Osteocyte (in vitro differentiated cells): ENCODE results near the gene CCNT1. TPM values are rescaled to one million over a fixed set of nuclear protein-coding genes. Genes with fewer than 3 reads are reported as not detected.

ENCODE experiments used
- DNase-seq: peaks from one replicate; pipeline ENCODE4 v3.0.0; 2021; ENCODE audit warnings: mixed read lengths; ENCODE audit not compliant: unreplicated experiment; ENCODE audit errors: extremely low spot score
- H3K27ac Mint-ChIP-seq: one replicate; pipeline ENCODE4 v1.8.0; 2021; ENCODE audit warnings: mild to moderate bottlenecking, mixed read lengths; ENCODE audit not compliant: unreplicated experiment
- H3K27me3 Mint-ChIP-seq: one replicate; pipeline ENCODE4 v1.8.0; 2021; ENCODE audit warnings: mixed read lengths; ENCODE audit not compliant: unreplicated experiment
- H3K36me3 Mint-ChIP-seq: one replicate; pipeline ENCODE4 v1.8.0; 2021; ENCODE audit warnings: mixed read lengths; ENCODE audit not compliant: unreplicated experiment
- H3K4me1 Mint-ChIP-seq: one replicate; pipeline ENCODE4 v1.8.0; 2021; ENCODE audit warnings: mixed read lengths; ENCODE audit not compliant: unreplicated experiment
- H3K4me3 Mint-ChIP-seq: one replicate; pipeline ENCODE4 v1.8.0; 2021; ENCODE audit warnings: mild to moderate bottlenecking, moderate library complexity, mixed read lengths; ENCODE audit not compliant: unreplicated experiment
- H3K9me3 Mint-ChIP-seq: one replicate; pipeline ENCODE4 v1.8.0; 2021; ENCODE audit warnings: mixed read lengths; ENCODE audit not compliant: unreplicated experiment
- CTCF ChIP-seq: fragments of 200-600 bp; sonication (generic); IDR thresholded peaks from 2 replicates; pipeline ENCODE4 v1.5.0; 2021; ENCODE audit warnings: antibody characterized with exemption, mild to moderate bottlenecking, moderate library complexity
- microRNA-seq: library from miRNA; unstranded; fragments of <30 nt; microRNA quantifications from one replicate; pipeline ENCODE4 v1.1.0, GENCODE V29; 2020; ENCODE audit not compliant: unreplicated experiment
- total RNA-seq: library from RNA; stranded (reverse); gene quantifications from 2 replicates; pipeline ENCODE4 v1.2.1, GENCODE V29; 2021

CCNT1 gene
- total RNA-seq, 1 donor from 2014 or later = 33.8 TPM

- TF ChIP-seq CTCF = no peak
- Mint-ChIP-seq H3K27ac (no peak overlapping the region), H3K36me3 (peaks cover 14% of the 10 kb centered on the region)
These were observed 76.1 kb downstream of the CCNT1 start for GRCh38 chr12:48640428-48640827.

More at GRCh38 chr12:48640428-48640827, 76.1 kb downstream of the CCNT1 start:
- no peaks in the 10 kb centered on the region for H3K27me3 Mint-ChIP-seq
- no peak for DNase-seq
- no peaks in the 10 kb centered on the region for H3K9me3 Mint-ChIP-seq
- H3K4me3 Mint-ChIP-seq = no peak overlapping the region
- H3K4me1 Mint-ChIP-seq = no peaks in the 10 kb centered on the region

Small RNA genes within 50 kb of the gene (microRNA-seq; reads per million reads assigned to microRNA genes)
- gene MIR1291 = 15.3 reads per million, percentile 24 among the genes with 10 or more reads in this experiment

Other genes starting within 250 kb of the CCNT1 start
- gene ANP32D, start 244.1 kb downstream of the CCNT1 start, total RNA-seq = not detected in 2 replicates
- gene C12orf54, start 234.2 kb downstream of the CCNT1 start, total RNA-seq = not detected in 2 replicates
- not detected in 2 replicates for gene OR8S1, start 191.1 kb downstream of the CCNT1 start, total RNA-seq
- not detected in 2 replicates for gene LALBA, start 146.7 kb downstream of the CCNT1 start, total RNA-seq
- 26.3 and 31.0 TPM in 2 replicates for gene KANSL2, start 34.5 kb downstream of the CCNT1 start, total RNA-seq
- gene ADCY6, start 72.4 kb upstream of the CCNT1 start, total RNA-seq = 71.7 and 71.9 TPM in 2 replicates
- gene CACNB3, start 101.8 kb upstream of the CCNT1 start, total RNA-seq = 66.5 and 83.3 TPM in 2 replicates
- 67.3 and 72.2 TPM in 2 replicates for gene DDX23, start 135.5 kb upstream of the CCNT1 start, total RNA-seq
- gene RND1, start 149.2 kb upstream of the CCNT1 start, total RNA-seq = 0.89 and 1.0 TPM in 2 replicates
- gene FKBP11, start 208.8 kb upstream of the CCNT1 start, total RNA-seq = 16.2 and 16.4 TPM in 2 replicates
- gene ARF3, start 240.8 kb upstream of the CCNT1 start, total RNA-seq = 138 and 144 TPM in 2 replicates